Neural progenitor cell (in vitro differentiated cells): ENCODE measurements around the gene WDR70. TPM values are rescaled to one million over a fixed set of nuclear protein-coding genes. Genes with fewer than 3 reads are reported as not detected.
"Not testable (repeated sequence)": the region's sequence is repeated elsewhere in the genome, so short reads cannot be mapped to it uniquely, and the experiment has no call there.

Experiments used
- DNase-seq: peaks from one replicate; pipeline ENCODE4 v3.0.0-alpha.2; 2016; ENCODE audit warnings: low spot score
- H2AFZ ChIP-seq: fragments of 200-600 bp; sonication (generic); replicated peaks from 2 replicates; pipeline ENCODE4 v1.6.1; 2016; ENCODE audit warnings: antibody characterized with exemption
- H3F3A ChIP-seq: fragments of 200-600 bp; sonication (generic); 2 replicates; pipeline ENCODE4 v1.6.1; 2016; ENCODE audit warnings: antibody characterized with exemption, low read depth
- H3K27ac ChIP-seq: fragments of 200-600 bp; sonication (generic); 2 replicates; pipeline ENCODE4 v1.5.1; 2016; ENCODE audit warnings: mild to moderate bottlenecking
- H3K27me3 ChIP-seq: fragments of 200-600 bp; sonication (generic); 2 replicates; pipeline ENCODE4 v1.6.1; 2016; ENCODE audit warnings: mild to moderate bottlenecking, moderate library complexity
- H3K36me3 ChIP-seq: fragments of 200-600 bp; sonication (generic); 2 replicates; pipeline ENCODE4 v1.5.1; 2016
- H3K4me1 ChIP-seq: fragments of 200-600 bp; sonication (generic); 2 replicates; pipeline ENCODE4 v1.6.1; 2016; ENCODE audit warnings: mixed run types
- H3K4me2 ChIP-seq: fragments of 200-600 bp; sonication (generic); 2 replicates; pipeline ENCODE4 v1.6.1; 2016
- H3K4me3 ChIP-seq: fragments of 200-600 bp; sonication (generic); 2 replicates; pipeline ENCODE4 v1.5.1; 2016
- H3K79me2 ChIP-seq: fragments of 200-600 bp; sonication (generic); 2 replicates; pipeline ENCODE4 v1.6.1; 2016; ENCODE audit warnings: low read depth
- H3K9ac ChIP-seq: fragments of 200-600 bp; sonication (generic); 2 replicates; pipeline ENCODE4 v1.6.1; 2016
- H3K9me3 ChIP-seq: fragments of 200-600 bp; sonication (generic); 2 replicates; pipeline ENCODE4 v1.5.1; 2016; ENCODE audit warnings: low read depth
- H4K20me1 ChIP-seq: fragments of 200-600 bp; sonication (generic); 2 replicates; pipeline ENCODE4 v1.6.1; 2016; ENCODE audit warnings: low read depth
- H3K27ac Mint-ChIP-seq: 3 replicates; pipeline ENCODE4 v1.8.0; 2021; ENCODE audit warnings: mixed read lengths
- H3K27me3 Mint-ChIP-seq: 2 replicates; pipeline ENCODE4 v1.8.0; 2022; ENCODE audit warnings: low read depth, mild to moderate bottlenecking, inconsistent platforms, moderate library complexity, mixed read lengths; ENCODE audit not compliant: insufficient read depth
- H3K36me3 Mint-ChIP-seq: 3 replicates; pipeline ENCODE4 v1.8.0; 2021; ENCODE audit warnings: mixed read lengths
- H3K4me1 Mint-ChIP-seq: 3 replicates; pipeline ENCODE4 v1.8.0; 2021; ENCODE audit warnings: mixed read lengths
- H3K4me3 Mint-ChIP-seq: 3 replicates; pipeline ENCODE4 v1.8.0; 2021; ENCODE audit warnings: mild to moderate bottlenecking, moderate library complexity, mixed read lengths
- H3K9me3 Mint-ChIP-seq: 3 replicates; pipeline ENCODE4 v1.8.0; 2020; ENCODE audit warnings: mixed read lengths
- EZH2 ChIP-seq: fragments of 200-600 bp; sonication (generic); IDR thresholded peaks from 2 replicates; pipeline ENCODE4 v1.6.1; 2017; ENCODE audit warnings: antibody characterized with exemption, mild to moderate bottlenecking, moderate library complexity
- EZH2phosphoT487 ChIP-seq: fragments of 200-600 bp; sonication (generic); IDR thresholded peaks from 2 replicates; pipeline ENCODE4 v1.6.1; 2017; ENCODE audit warnings: antibody characterized with exemption
- total RNA-seq: library from RNA; depleted of rRNA; stranded (reverse); fragments of >200 nt; gene quantifications from 2 replicates; pipeline ENCODE4 v1.2.3, GENCODE V29; 2015; ENCODE audit warnings: low replicate concordance
- TF ChIP-seq, protein P1 (sequence below): fragments of 200-600 bp; sonication (generic); IDR thresholded peaks from 2 replicates; pipeline ENCODE4 v1.5.1; 2017; ENCODE audit warnings: antibody characterized with exemption, mild to moderate bottlenecking

The WDR70 gene
- total RNA-seq = 42.6 and 46.2 TPM in 2 replicates

DNA sequence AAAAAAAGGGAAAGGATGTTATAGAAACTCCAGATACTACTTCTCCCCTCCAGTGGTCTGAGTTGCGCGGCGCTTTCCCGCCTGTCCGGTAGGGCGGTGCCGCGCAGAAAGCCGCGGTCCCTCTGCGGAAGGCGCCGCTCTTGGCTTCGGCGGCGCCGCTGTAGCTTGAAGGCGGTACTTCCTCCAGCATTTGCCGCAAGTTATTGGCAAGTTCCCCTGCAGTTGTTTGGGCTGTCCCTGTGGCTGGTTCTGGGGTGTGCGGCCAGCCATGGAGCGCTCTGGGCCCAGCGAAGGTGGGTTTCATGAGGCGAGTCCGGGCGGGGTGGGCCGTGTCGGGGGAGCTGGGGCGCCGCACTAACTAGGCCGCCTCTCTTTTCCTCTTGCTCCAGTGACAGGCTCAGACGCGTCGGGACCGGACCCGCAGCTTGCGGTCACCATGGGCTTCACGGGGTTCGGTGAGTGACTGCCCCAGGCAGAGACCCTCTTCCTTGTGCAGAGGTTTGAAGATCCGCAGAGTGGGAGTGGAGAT is at the start of gene WDR70:
Gene WDR70, plus strand, starts transcription at position 219 of the 529 bp plus-strand sequence. Its CDS starts 50 bp downstream, at position 269.
- TF ChIP-seq, protein P1, sequence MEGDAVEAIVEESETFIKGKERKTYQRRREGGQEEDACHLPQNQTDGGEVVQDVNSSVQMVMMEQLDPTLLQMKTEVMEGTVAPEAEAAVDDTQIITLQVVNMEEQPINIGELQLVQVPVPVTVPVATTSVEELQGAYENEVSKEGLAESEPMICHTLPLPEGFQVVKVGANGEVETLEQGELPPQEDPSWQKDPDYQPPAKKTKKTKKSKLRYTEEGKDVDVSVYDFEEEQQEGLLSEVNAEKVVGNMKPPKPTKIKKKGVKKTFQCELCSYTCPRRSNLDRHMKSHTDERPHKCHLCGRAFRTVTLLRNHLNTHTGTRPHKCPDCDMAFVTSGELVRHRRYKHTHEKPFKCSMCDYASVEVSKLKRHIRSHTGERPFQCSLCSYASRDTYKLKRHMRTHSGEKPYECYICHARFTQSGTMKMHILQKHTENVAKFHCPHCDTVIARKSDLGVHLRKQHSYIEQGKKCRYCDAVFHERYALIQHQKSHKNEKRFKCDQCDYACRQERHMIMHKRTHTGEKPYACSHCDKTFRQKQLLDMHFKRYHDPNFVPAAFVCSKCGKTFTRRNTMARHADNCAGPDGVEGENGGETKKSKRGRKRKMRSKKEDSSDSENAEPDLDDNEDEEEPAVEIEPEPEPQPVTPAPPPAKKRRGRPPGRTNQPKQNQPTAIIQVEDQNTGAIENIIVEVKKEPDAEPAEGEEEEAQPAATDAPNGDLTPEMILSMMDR = peak; percentile 68
- not testable (repeated sequence) for H3K9me3 Mint-ChIP-seq, H3K79me2 ChIP-seq, H3K27ac Mint-ChIP-seq, H3K27me3 ChIP-seq, H3K36me3 ChIP-seq, H4K20me1 ChIP-seq, H3K9me3 ChIP-seq, H3K4me1 Mint-ChIP-seq, H3K4me1 ChIP-seq, H3K27me3 Mint-ChIP-seq, H3K36me3 Mint-ChIP-seq, H3F3A ChIP-seq, H3K27ac ChIP-seq
- H2AFZ ChIP-seq = peak within 1 kb of the TSS; percentile 79
- H3K9ac ChIP-seq = peak within 1 kb of the TSS; percentile 85
- peak within 1 kb of the TSS; percentile 79 for H3K4me2 ChIP-seq
- peak within 1 kb of the TSS; percentile 95 for H3K4me3 ChIP-seq
- H3K4me3 Mint-ChIP-seq = peak within 1 kb of the TSS; percentile 92
- DNase-seq = peak; percentile 92

DNA sequence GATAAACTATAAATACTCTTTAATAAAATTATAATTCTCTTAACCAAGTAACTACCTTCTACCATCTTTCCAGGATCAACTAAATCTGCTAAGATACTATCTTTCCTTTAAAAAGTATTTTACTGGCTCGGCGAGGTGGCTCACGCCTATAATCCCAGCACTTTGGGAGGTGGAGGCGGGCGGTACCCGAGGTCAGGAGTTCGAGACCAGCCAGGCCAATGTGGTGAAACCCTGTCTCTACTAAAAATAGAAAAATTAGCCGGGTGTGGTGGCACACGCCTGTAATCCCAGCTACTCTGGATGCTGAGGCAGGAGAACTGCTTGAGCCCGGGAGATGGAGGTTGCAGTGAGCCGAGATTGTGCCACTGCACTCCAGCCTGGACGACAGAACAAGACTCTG is 44.4 kb upstream of the WDR70 start:
- not testable (repeated sequence) for H3K4me3 ChIP-seq, H3K79me2 ChIP-seq, H3K27me3 ChIP-seq, H3F3A ChIP-seq, H3K27ac Mint-ChIP-seq, H3K4me3 Mint-ChIP-seq, DNase-seq, H3K9ac ChIP-seq, H3K27ac ChIP-seq, H3K4me2 ChIP-seq, H4K20me1 ChIP-seq, H3K9me3 ChIP-seq, H3K27me3 Mint-ChIP-seq, H2AFZ ChIP-seq, H3K9me3 Mint-ChIP-seq, H3K4me1 Mint-ChIP-seq, H3K4me1 ChIP-seq
- peaks cover 26% of the 10 kb centered on the region for H3K36me3 ChIP-seq
- peaks cover 21% of the 10 kb centered on the region for H3K36me3 Mint-ChIP-seq

- not testable (repeated sequence) for H3K4me1 ChIP-seq, H3K9me3 ChIP-seq, H2AFZ ChIP-seq, H3K4me1 Mint-ChIP-seq, H3K4me3 Mint-ChIP-seq, H3K27ac Mint-ChIP-seq, H3K9ac ChIP-seq, H3K27me3 Mint-ChIP-seq, DNase-seq, H3K9me3 Mint-ChIP-seq, H3K27ac ChIP-seq, H3K79me2 ChIP-seq, H3F3A ChIP-seq, H3K4me2 ChIP-seq, H3K4me3 ChIP-seq, H3K27me3 ChIP-seq, H4K20me1 ChIP-seq
- peaks cover 14% of the 10 kb centered on the region for H3K36me3 Mint-ChIP-seq
- H3K36me3 ChIP-seq = peaks cover 19% of the 10 kb centered on the region
These were observed 36.4 kb upstream of the WDR70 start for GRCh38 chr5:37342741-37343140.

DNA sequence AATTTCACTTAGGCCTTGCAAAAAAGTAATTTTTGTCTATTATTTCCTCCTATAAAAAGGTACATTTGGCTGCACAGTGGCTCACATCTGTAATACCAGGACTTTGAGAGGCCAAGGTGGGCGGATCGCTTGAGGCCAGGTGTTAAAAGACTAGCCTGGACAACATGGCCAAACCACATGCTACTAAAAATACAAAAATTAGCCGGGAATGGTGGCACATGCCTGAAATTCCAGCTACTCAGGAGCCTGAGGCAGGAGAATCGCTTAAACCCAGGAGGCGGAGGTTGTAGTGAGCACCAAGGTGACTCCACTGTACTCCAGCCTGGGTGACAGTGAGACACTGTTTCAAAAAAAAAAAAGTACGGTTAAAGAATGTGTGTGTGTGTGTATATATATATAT is 24.0 kb upstream of the WDR70 start:
- H3K9ac ChIP-seq = no peak overlapping the region
- H3K27me3 Mint-ChIP-seq = no peaks in the 10 kb centered on the region
- no peaks in the 10 kb centered on the region for H3K4me1 ChIP-seq
- H2AFZ ChIP-seq = no peak overlapping the region
- peaks cover 10% of the 10 kb centered on the region for H3K36me3 Mint-ChIP-seq
- H3K4me2 ChIP-seq = no peak overlapping the region
- peaks cover 14% of the 10 kb centered on the region for H3K36me3 ChIP-seq
- no peaks in the 10 kb centered on the region for H3K4me1 Mint-ChIP-seq
- no peaks in the 10 kb centered on the region for H4K20me1 ChIP-seq
- TF ChIP-seq, protein P1 = no peak
- no peak for TF ChIP-seq EZH2phosphoT487
- TF ChIP-seq EZH2 = no peak
- no peaks in the 10 kb centered on the region for H3K27me3 ChIP-seq
- no peaks in the 10 kb centered on the region for H3K9me3 ChIP-seq
- H3K27ac Mint-ChIP-seq = no peak overlapping the region
- no peak overlapping the region for H3K4me3 ChIP-seq
- peaks cover 9% of the 10 kb centered on the region for H3K79me2 ChIP-seq
- H3K4me3 Mint-ChIP-seq = no peak overlapping the region
- H3F3A ChIP-seq = peaks cover 1% of the 10 kb centered on the region
- H3K9me3 Mint-ChIP-seq = no peaks in the 10 kb centered on the region
- H3K27ac ChIP-seq = no peak overlapping the region
- DNase-seq = no peak
